Peyer's patch (tissue), 4 donors: Measurements from ENCODE around the gene VSIG4. TPM values are rescaled to one million over a fixed set of nuclear protein-coding genes. Genes with fewer than 3 reads are reported as not detected.

Experiments used
- DNase-seq, 3 donors: peaks; one replicate each; pipeline ENCODE4 v3.0.0-alpha.2; 2017 to 2019
- H3K27ac ChIP-seq, 4 donors: fragments of 200-600 bp; sonication (generic); one replicate each; pipeline ENCODE4 v1.5.1; 2016 to 2019
- H3K27me3 ChIP-seq, 2 donors: fragments of 200-600 bp; sonication (generic); one replicate each; pipeline ENCODE4 v1.5.1; 2019
- H3K36me3 ChIP-seq, 3 donors: fragments of 200-600 bp; sonication (generic); one replicate each; pipeline ENCODE4 v1.5.1; 2016 to 2019
- H3K4me1 ChIP-seq, 4 donors: fragments of 200-600 bp; sonication (generic); one replicate each; pipeline ENCODE4 v1.5.1; 2016 to 2019
- H3K4me3 ChIP-seq, 4 donors: fragments of 200-600 bp; sonication (generic); 1 replicate in 3 of 4; 2 replicates in 1 of 4; pipeline ENCODE4 v1.5.1; 2016 to 2019; ENCODE audit warnings: mild to moderate bottlenecking in 1 of 4
- H3K9me3 ChIP-seq, 4 donors: fragments of 200-600 bp; sonication (generic); one replicate each; pipeline ENCODE4 v1.5.1; 2016 to 2019; ENCODE audit warnings: mild to moderate bottlenecking in 1 of 4
- CTCF ChIP-seq, 6 experiments: fragments of 450-650 bp in 4 of 6; fragments of 200-600 bp in 2 of 6; sonication (generic) in 1 of 6; IDR thresholded peaks; one replicate each; pipeline ENCODE4 v1.5.1; 2017 to 2019; ENCODE audit warnings: antibody characterized with exemption in 6 of 6, mild to moderate bottlenecking in 3 of 6, moderate library complexity in 1 of 6
- POLR2A ChIP-seq, 2 donors: fragments of 450-650 bp; IDR thresholded peaks; one replicate each; pipeline ENCODE4 v1.5.1; 2017; ENCODE audit warnings: antibody characterized with exemption in 2 of 2, mild to moderate bottlenecking in 2 of 2, moderate library complexity in 2 of 2
- total RNA-seq, 4 donors: library from RNA; depleted of rRNA; stranded (reverse); fragments of >200 nt; gene quantifications; one replicate each; pipeline ENCODE4 v1.1.0, GENCODE V29; 2016

VSIG4 gene
- total RNA-seq, 4 donors from 2014 or later, result 15.1 to 51.1 (median 31.3) TPM

- no peaks in the 10 kb centered on the region for H3K36me3 ChIP-seq
- H3K4me1 ChIP-seq, result peaks cover 0 to 3% (median 0%) of the 10 kb centered on the region in 4 donors
- TF ChIP-seq POLR2A (IDR thresholded peaks at IDR 0.05), result no peak
- no peaks in the 10 kb centered on the region for H3K9me3 ChIP-seq
- no peak overlapping the region for H3K4me3 ChIP-seq
- H3K27ac ChIP-seq, result peak overlapping the region; percentile 22 to 72 (median 37)
- no peaks in the 10 kb centered on the region for H3K27me3 ChIP-seq
- no peak for DNase-seq
Observed at GRCh38 chrX:66014084-66014483, 25.8 kb downstream of the VSIG4 start.

GRCh38 chrX:66013194-66013816, 26.6 kb downstream of the VSIG4 start:
- Histone ChIP-seq H3K9me3 (no peaks in the 10 kb centered on the region), H3K27me3 (no peaks in the 10 kb centered on the region), H3K36me3 (no peaks in the 10 kb centered on the region), H3K4me1 (peaks cover 0 to 3% (median 0%) of the 10 kb centered on the region in 4 donors), H3K27ac (peak overlapping the region; percentile 22 to 72 (median 51)), H3K4me3 (no peak overlapping the region)
- TF ChIP-seq CTCF (IDR thresholded peaks at IDR 0.05), result no peak
- TF ChIP-seq POLR2A (IDR thresholded peaks at IDR 0.05), result no peak
- DNase-seq, result peak in 2 of 3 donors; percentile 44 to 46

GRCh38 chrX:66012094-66012534, 27.8 kb downstream of the VSIG4 start:
- Histone ChIP-seq H3K27me3 (no peaks in the 10 kb centered on the region), H3K4me3 (no peak overlapping the region), H3K4me1 (peaks cover 0 to 3% (median 0%) of the 10 kb centered on the region in 4 donors), H3K36me3 (no peaks in the 10 kb centered on the region), H3K9me3 (no peaks in the 10 kb centered on the region), H3K27ac (peak overlapping the region in 3 of 4 donors; percentile 22 to 72 (median 53))
- TF ChIP-seq POLR2A (IDR thresholded peaks at IDR 0.05) (no peak), CTCF (IDR thresholded peaks at IDR 0.05) (no peak)
- peak in 2 of 3 donors; percentile 47 to 81 for DNase-seq

- H3K4me1 ChIP-seq, result peaks cover 0 to 3% (median 0%) of the 10 kb centered on the region in 4 donors
- TF ChIP-seq CTCF (IDR thresholded peaks at IDR 0.05) (no peak), POLR2A (IDR thresholded peaks at IDR 0.05) (no peak)
- H3K36me3 ChIP-seq, result no peaks in the 10 kb centered on the region
- H3K4me3 ChIP-seq, result no peak overlapping the region
- no peak for DNase-seq
- no peak overlapping the region for H3K27ac ChIP-seq
- no peaks in the 10 kb centered on the region for H3K27me3 ChIP-seq
- H3K9me3 ChIP-seq, result no peaks in the 10 kb centered on the region
Observed at GRCh38 chrX:66009231-66009845, 30.5 kb downstream of the VSIG4 start.

GRCh38 chrX:66008328-66008970, 31.4 kb downstream of the VSIG4 start:
- TF ChIP-seq CTCF (IDR thresholded peaks at IDR 0.05) (no peak), POLR2A (IDR thresholded peaks at IDR 0.05) (no peak)
- peaks cover 0 to 3% (median 0%) of the 10 kb centered on the region in 4 donors for H3K4me1 ChIP-seq
- H3K27ac ChIP-seq, result no peak overlapping the region
- DNase-seq, result no peak
- no peak overlapping the region for H3K4me3 ChIP-seq
- no peaks in the 10 kb centered on the region for H3K27me3 ChIP-seq
- H3K36me3 ChIP-seq, result no peaks in the 10 kb centered on the region
- H3K9me3 ChIP-seq, result no peaks in the 10 kb centered on the region

- no peak for DNase-seq
- Histone ChIP-seq H3K4me3 (no peak overlapping the region), H3K36me3 (no peaks in the 10 kb centered on the region), H3K27ac (no peak overlapping the region), H3K9me3 (no peaks in the 10 kb centered on the region), H3K27me3 (no peaks in the 10 kb centered on the region), H3K4me1 (peaks cover 0 to 3% (median 0%) of the 10 kb centered on the region in 4 donors)
- TF ChIP-seq POLR2A (IDR thresholded peaks at IDR 0.05) (no peak), CTCF (IDR thresholded peaks at IDR 0.05) (no peak)
Observed at GRCh38 chrX:66007851-66008250, 32.0 kb downstream of the VSIG4 start.
